HCT116 (cell line): Measurements from ENCODE around the gene RASGRP2. TPM values are rescaled to one million over a fixed set of nuclear protein-coding genes. Genes with fewer than 3 reads are reported as not detected.

ENCODE experiments used
- ATAC-seq: fragments of 200-7000 bp; cut with Tn5 transposase; 2 replicates; pipeline ENCODE4 v1.9.1; 2020; ENCODE audit warnings: mild to moderate bottlenecking, moderate library complexity
- BruUV-seq: library from RNA; stranded (reverse); fragments of 400-500 nt; replicated peaks from 2 replicates; lab custom pipeline; 2021; lab: Mats Ljungman, UMichigan
- CTCF ChIA-PET: fragments of 300-600 bp; sonication (Branson Sonifier 250); formaldehyde crosslinking; loops from one replicate; lab custom pipeline; 2021; ENCODE audit warnings: antibody characterized with exemption; lab: Charles Lee
- POLR2A ChIA-PET: fragments of 300-600, 350-600 bp; sonication (Branson Sonifier 250); formaldehyde crosslinking; loops from one replicate; lab custom pipeline; 2021; ENCODE audit warnings: antibody characterized with exemption; lab: Charles Lee
- RAD21 ChIA-PET, 2 experiments: fragments of 300-600 bp; sonication (Branson Sonifier 250); formaldehyde crosslinking; loops; one replicate each; lab custom pipeline; 2023; ENCODE audit warnings: low total read pairs in 2 of 2; ENCODE audit not compliant: uncharacterized antibody in 2 of 2, unreplicated experiment in 2 of 2, low non-redundant PET in 1 of 2; lab: Charles Lee
- DNase-seq: peaks from one replicate; pipeline ENCODE4 v3.0.0-alpha.2; 2010; ENCODE audit warnings: low read depth, low spot score
- H2AFZ ChIP-seq: fragments of 200-600 bp; shearing (Covaris generic), sonication (generic); 2 replicates; pipeline ENCODE4 v1.6.1; 2017; ENCODE audit warnings: low read depth, mixed run types, mixed read lengths, antibody characterized with exemption, low read length; ENCODE audit not compliant: poor library complexity, severe bottlenecking
- H3K27ac ChIP-seq: 2 replicates; pipeline ENCODE4 v1.5.1; 2012; ENCODE audit warnings: low read depth, low read length
- H3K27me3 ChIP-seq: fragments of 200-600 bp; sonication (generic); 2 replicates; pipeline ENCODE4 v1.6.1; 2016; ENCODE audit warnings: mixed run types, low read length, mixed read lengths; ENCODE audit not compliant: insufficient read depth
- H3K36me3 ChIP-seq, 2 experiments: fragments of 200-500 bp in 1 of 2; fragments of 200-600 bp in 1 of 2; sonication (Bioruptor generic) in 1 of 2; sonication (generic) in 1 of 2; 2 replicates each; pipeline versions ENCODE4 v1.5.1 to v1.6.1; 2014 to 2016; ENCODE audit warnings: low read length in 2 of 2, inconsistent platforms in 1 of 2, mixed read lengths in 1 of 2, mixed run types in 1 of 2; ENCODE audit not compliant: insufficient read depth in 2 of 2, control insufficient read depth in 1 of 2
- H3K4me1 ChIP-seq, 2 experiments: fragments of 200-600 bp in 1 of 2; sonication (generic) in 1 of 2; 2 replicates each; pipeline versions ENCODE4 v1.5.1 to v1.6.1; 2012 to 2017; ENCODE audit warnings: low read length in 2 of 2, inconsistent platforms in 1 of 2, mild to moderate bottlenecking in 1 of 2, mixed read lengths in 1 of 2, mixed run types in 1 of 2, moderate library complexity in 1 of 2; ENCODE audit not compliant: insufficient read depth in 2 of 2, control insufficient read depth in 1 of 2
- H3K4me2 ChIP-seq: fragments of 200-600 bp; sonication (generic); 2 replicates; pipeline ENCODE4 v1.6.1; 2017; ENCODE audit warnings: mixed run types, low read length, mixed read lengths
- H3K4me3 ChIP-seq, 2 experiments: fragments of 200-600 bp in 1 of 2; sonication (generic) in 1 of 2; replicated peaks in 1 of 2; 2 replicates each; pipeline ENCODE4 v1.5.1; 2011 to 2016; ENCODE audit warnings: low read length in 2 of 2, control low read depth in 1 of 2, low read depth in 1 of 2, mild to moderate bottlenecking in 1 of 2, mixed read lengths in 1 of 2, mixed run types in 1 of 2
- H3K79me2 ChIP-seq: fragments of 200-600 bp; sonication (generic); 2 replicates; pipeline ENCODE4 v1.6.1; 2017; ENCODE audit warnings: mild to moderate bottlenecking, mixed run types, low read length, moderate library complexity, mixed read lengths; ENCODE audit not compliant: insufficient read depth
- H3K9ac ChIP-seq: fragments of 200-600 bp; sonication (generic); 2 replicates; pipeline ENCODE4 v1.6.1; 2016; ENCODE audit warnings: low read length, mixed read lengths
- H3K9me2 ChIP-seq: fragments of 200-600 bp; sonication (generic), shearing (Covaris generic); 2 replicates; pipeline ENCODE4 v1.6.1; 2017; ENCODE audit warnings: mixed run types, mild to moderate bottlenecking, moderate library complexity; ENCODE audit not compliant: insufficient read depth
- H3K9me3 ChIP-seq, 2 experiments: fragments of 200-500 bp in 1 of 2; fragments of 200-600 bp in 1 of 2; sonication (Bioruptor generic) in 1 of 2; sonication (generic) in 1 of 2; 2 replicates each; pipeline ENCODE4 v1.6.1; 2014 to 2017; ENCODE audit warnings: low read length in 2 of 2, mixed read lengths in 2 of 2, inconsistent platforms in 1 of 2, low read depth in 1 of 2, mild to moderate bottlenecking in 1 of 2, mixed run types in 1 of 2, moderate library complexity in 1 of 2; ENCODE audit not compliant: control insufficient read depth in 1 of 2, insufficient read depth in 1 of 2
- H4K20me1 ChIP-seq: fragments of 200-600 bp; sonication (generic), shearing (Covaris generic); 2 replicates; pipeline ENCODE4 v1.6.1; 2017; ENCODE audit warnings: mixed run types, mild to moderate bottlenecking, moderate library complexity; ENCODE audit not compliant: insufficient read depth
- ATF3 ChIP-seq: IDR thresholded peaks from 2 replicates; pipeline ENCODE4 v1.6.1; 2012
- CEBPB ChIP-seq: IDR thresholded peaks from 2 replicates; pipeline ENCODE4 v1.6.1; 2012; ENCODE audit warnings: low read depth
- EZH2 ChIP-seq: fragments of 200-600 bp; sonication (generic); IDR thresholded peaks from 2 replicates; pipeline ENCODE4 v1.6.1; 2017; ENCODE audit warnings: antibody characterized with exemption, mixed run types
- EZH2phosphoT487 ChIP-seq: fragments of 200-600 bp; IDR thresholded peaks from 2 replicates; pipeline ENCODE4 v1.6.1; 2018; ENCODE audit warnings: antibody characterized with exemption, borderline replicate concordance
- MAX ChIP-seq: IDR thresholded peaks from 2 replicates; pipeline ENCODE4 v1.6.1; 2012
- POLR2AphosphoS5 ChIP-seq: IDR thresholded peaks from 2 replicates; pipeline ENCODE4 v1.6.1; 2011; ENCODE audit warnings: mild to moderate bottlenecking, low read depth, low read length, moderate library complexity
- SIN3A ChIP-seq: IDR thresholded peaks from 2 replicates; pipeline ENCODE4 v1.6.1; 2012; ENCODE audit warnings: low read depth
- SP1 ChIP-seq: IDR thresholded peaks from 2 replicates; pipeline ENCODE4 v1.6.1; 2012; ENCODE audit warnings: low read depth
- TCF7L2 ChIP-seq: IDR thresholded peaks from 2 replicates; pipeline ENCODE4 v1.7.0; 2011; ENCODE audit warnings: borderline replicate concordance, inconsistent platforms; ENCODE audit not compliant: insufficient read depth, insufficient read length; ENCODE audit errors: extremely low read depth
- YY1 ChIP-seq: IDR thresholded peaks from 2 replicates; pipeline ENCODE4 v1.6.1; 2011; ENCODE audit warnings: low read length, low read depth, moderate library complexity, mild to moderate bottlenecking; ENCODE audit not compliant: insufficient replicate concordance; ENCODE audit errors: extremely low read depth
- ZBTB33 ChIP-seq: IDR thresholded peaks from 2 replicates; pipeline ENCODE4 v1.6.1; 2011; ENCODE audit warnings: mild to moderate bottlenecking, low read length, moderate library complexity; ENCODE audit not compliant: insufficient replicate concordance; ENCODE audit errors: extremely low read depth
- ZFX ChIP-seq: fragments of 450-650 bp; IDR thresholded peaks from 2 replicates; pipeline ENCODE4 v1.6.1; 2017
- intact Hi-C: fragments of 100-400 bp; cut with micrococcal nuclease; formaldehyde crosslinking; loops from 2 replicates; pipeline ENCODE4 v1.10.0; 2022
- total RNA-seq: library from RNA; stranded (reverse); gene quantifications from one replicate; pipeline ENCODE4 v1.2.1, GENCODE V29; 2021; ENCODE audit not compliant: unreplicated experiment

RASGRP2 gene
- total RNA-seq, 1 experiment from 2014 or later, result 12.8 TPM

DNA sequence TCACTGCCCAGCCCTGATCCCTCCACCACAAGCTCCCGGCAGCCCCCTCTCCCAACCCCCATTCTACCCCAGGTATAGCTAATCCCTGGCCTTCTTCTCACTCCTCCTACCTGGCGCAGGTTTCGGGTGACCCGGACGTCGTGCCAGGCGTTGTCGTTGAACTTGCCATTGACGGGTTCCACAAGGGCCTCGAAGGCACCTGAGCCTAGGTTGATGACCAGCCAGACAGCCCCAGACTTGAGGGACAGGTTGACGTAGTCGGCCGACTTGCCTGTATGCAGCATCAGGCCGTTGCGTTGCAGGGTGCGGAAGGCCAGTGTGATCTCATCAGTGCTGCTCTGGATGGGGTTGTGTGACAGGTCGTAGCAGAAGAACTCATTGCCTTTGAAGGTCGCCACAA, 58.4 kb downstream of the RASGRP2 start:
- no peak overlapping the region for H3K4me3 ChIP-seq
- H2AFZ ChIP-seq, result no peak overlapping the region
- CTCF ChIA-PET, result no interaction called here
- H3K9ac ChIP-seq, result no peak overlapping the region
- intact Hi-C loops, result no loop called here
- 0 out of 2 replicates have a peak, but pooled peaks cover 6% of the 10 kb centered on the region for H3K27me3 ChIP-seq
- H3K79me2 ChIP-seq, result no peaks in the 10 kb centered on the region
- H3K9me3 ChIP-seq, result no peaks in the 10 kb centered on the region
- H3K27ac ChIP-seq, result no peak overlapping the region
- H3K4me2 ChIP-seq, result no peak overlapping the region
- BruUV-seq, result no TSS peak
- ATAC-seq, result no peak
- RAD21 ChIA-PET, result no interaction called here
- POLR2A ChIA-PET, result no interaction called here
- H3K36me3 ChIP-seq, result no peaks in the 10 kb centered on the region
- peaks cover 0 to 11% of the 10 kb centered on the region in 2 experiments; a peak in 2 of 4 replicates for H3K4me1 ChIP-seq
- H4K20me1 ChIP-seq, result no peaks in the 10 kb centered on the region
- DNase-seq, result no peak
- no peaks in the 10 kb centered on the region for H3K9me2 ChIP-seq
- no peak for TF ChIP-seq MAX
- no peak for TF ChIP-seq EZH2
- no peak for TF ChIP-seq SIN3A
- no peak for TF ChIP-seq EZH2phosphoT487
- TF ChIP-seq POLR2AphosphoS5, result no peak
- no peak for TF ChIP-seq ATF3
- TF ChIP-seq ZBTB33, result no peak
- no peak for TF ChIP-seq CEBPB
- TF ChIP-seq TCF7L2, result no peak
- no peak for TF ChIP-seq YY1
- TF ChIP-seq ZFX, result no peak
- no peak for TF ChIP-seq SP1
